DMS153 (cell line): ENCODE data around the gene GAL3ST3.
"Not testable (repeated sequence)": the region's sequence is repeated elsewhere in the genome, so short reads cannot be mapped to it uniquely, and the experiment has no call there.

Source experiments
- DNase-seq: peaks from one replicate; lab custom pipeline; 2025; lab: John Stamatoyannopoulos, UW

GAL3ST3 gene, protein sequence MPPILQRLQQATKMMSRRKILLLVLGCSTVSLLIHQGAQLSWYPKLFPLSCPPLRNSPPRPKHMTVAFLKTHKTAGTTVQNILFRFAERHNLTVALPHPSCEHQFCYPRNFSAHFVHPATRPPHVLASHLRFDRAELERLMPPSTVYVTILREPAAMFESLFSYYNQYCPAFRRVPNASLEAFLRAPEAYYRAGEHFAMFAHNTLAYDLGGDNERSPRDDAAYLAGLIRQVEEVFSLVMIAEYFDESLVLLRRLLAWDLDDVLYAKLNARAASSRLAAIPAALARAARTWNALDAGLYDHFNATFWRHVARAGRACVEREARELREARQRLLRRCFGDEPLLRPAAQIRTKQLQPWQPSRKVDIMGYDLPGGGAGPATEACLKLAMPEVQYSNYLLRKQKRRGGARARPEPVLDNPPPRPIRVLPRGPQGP

DNA sequence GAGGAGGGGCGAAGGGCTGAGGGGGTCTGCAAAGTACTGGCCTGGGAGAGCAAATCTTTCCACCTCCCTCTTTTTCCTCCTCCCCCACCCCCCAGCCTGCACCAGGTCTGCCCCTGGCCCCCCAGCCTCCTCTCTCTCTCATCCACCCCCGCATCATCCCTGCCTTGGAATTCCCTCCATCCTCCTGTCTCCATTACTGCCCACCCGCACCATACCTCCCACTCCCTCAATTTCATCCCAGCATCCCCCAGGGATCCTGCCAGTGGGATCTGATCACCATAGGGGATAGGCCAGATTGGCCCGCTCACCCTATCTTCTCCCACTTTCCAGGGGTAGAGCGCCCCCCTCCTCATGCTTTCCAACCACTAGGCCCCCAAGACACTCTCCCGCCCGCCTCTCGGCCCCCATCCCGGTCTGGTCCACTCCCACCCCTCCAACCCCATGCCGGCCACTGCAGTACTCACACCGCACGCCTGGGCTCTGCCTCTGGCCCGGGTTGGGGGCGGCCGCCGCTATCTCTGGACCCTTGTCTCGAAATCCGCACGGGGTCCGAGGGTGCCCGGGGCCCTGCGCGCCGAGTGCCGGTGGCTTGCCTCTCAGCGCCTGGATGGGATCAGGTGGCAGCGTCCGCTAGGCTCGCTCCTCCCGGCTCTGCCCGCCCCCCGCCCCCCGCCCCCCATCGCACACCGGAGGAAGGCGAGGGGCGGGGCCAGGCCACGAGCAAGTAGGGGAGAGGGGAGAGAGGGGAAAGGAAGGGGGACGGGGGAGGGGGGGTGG lies at the start of gene GAL3ST3:
Gene GAL3ST3, minus strand, starts transcription at position 615 of the 777 bp plus-strand sequence. CDS start 3,746 bp downstream, outside the sequence.
- DNase-seq: no peak

DNA sequence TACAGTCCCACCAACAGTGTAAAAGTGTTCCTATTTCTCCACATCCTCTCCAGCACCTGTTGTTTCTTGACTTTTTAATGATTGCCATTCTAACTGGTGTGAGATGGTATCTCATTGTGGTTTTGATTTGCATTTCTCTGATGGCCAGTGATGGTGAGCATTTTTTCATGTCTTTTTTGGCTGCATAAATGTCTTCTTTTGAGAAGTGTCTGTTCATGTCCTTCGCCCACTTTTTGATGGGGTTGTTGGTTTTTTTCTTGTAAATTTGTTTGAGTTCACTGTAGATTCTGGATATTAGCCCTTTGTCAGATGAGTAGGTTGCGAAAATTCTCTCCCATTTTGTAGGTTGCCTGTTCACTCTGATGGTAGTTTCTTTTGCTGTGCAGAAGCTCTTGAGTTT lies 43.2 kb upstream of the GAL3ST3 start:
- DNase-seq: not testable (repeated sequence)

DNA sequence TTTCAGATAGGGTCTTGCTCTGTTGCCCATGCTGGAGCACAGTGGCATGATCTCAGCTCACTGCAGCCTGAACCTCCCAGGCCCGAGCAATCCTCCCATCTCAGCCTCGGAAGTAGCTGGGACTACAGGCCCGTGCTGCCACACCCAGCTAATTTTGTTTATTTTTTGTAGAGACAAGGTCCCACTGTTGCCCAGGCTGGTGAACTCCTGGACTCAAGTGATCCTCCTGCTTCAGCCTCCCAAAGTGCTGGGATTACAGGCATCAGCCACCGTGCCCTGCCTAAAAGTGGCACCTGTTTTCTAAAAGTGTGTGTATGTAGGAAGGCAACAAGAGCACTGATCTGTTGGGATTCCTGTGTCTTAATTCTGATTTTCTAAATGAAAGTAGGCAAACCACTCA lies 41.3 kb upstream of the GAL3ST3 start:
- DNase-seq: no peak

DNA sequence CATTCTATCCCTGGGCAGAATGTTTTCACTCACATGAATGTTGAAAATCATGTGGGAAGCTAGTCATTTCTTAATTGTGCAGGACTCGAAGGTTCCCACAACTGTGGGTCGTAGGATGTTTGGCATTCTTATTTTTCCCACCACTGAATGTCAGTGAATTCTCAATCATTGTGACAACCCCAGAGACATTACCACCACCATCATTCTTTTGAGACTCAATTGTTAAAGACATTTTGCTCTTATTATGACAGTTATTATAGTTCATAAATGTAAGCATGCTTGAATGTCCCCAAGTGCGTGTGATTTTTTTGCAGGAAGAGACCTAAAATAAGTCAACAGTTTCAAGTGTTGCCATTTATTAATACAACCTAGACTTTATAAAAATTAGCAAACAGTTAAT lies 40.1 kb upstream of the GAL3ST3 start:
- no peak for DNase-seq

DNA sequence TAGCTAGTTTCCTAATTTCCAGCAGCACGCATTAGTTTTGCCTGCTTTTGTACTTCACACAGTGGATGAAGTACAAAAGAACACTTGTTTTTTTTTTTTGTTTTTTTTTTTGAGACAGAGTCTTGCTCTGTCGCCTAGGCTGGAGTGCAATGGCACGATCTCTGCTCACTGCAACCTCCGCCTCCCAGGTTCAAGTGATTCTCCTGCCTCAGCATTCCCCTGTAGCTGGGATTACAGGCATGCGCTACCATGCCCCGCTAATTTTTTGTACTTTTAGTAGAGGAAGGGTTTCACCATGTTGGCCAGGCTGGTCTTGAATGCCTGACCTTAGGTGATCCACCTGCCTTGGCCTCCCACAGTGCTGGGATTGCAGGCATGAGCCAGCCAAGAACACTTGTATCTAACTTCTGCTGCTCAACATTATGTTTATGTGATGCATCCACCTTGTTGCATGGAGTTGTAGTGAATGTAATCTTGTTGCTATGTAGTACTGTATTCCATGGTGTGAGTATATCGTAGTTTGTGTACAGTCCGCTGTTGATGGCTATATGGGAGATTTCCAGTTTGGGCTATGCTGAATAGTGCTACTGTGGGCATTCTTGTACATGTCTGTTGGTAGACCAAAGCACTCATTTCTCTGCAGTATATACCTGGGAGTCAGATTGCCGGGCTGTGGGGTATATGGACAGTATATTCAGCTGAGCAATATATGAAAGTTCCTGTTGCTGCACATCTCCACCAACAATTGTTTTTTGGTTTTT lies 38.4 kb upstream of the GAL3ST3 start:
- DNase-seq: no peak

DNA sequence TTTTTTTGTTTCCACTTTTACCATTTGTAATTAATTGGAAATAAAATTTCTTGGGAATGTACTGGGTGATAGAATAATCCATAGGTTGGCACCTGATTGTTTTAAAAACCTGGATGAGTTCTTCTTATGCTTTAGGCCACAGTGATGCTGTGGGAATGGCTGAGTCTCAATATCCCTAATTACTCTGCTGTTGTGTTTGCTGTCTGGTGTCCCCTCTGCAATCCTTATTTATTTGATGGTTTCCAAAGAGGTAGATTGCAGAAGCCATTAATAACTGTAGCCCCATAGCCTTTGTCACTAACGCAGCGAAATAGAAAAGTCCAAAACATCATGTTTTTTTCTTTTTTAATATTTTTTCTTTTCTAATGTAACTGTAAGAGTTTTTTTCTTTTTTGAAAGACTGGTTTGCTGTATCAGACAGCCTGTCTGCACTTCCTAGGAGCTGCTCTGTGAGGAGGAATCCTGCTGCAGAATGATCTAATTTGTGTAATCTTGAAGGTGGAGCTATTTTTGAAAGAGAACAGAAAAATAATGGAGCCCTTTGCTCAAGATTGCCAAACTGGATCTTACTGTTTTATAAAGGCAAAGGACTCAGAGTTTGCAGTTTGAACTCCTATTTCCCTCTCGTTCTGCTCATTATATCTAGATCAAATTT lies 36.0 kb upstream of the GAL3ST3 start:
- no peak for DNase-seq

DNA sequence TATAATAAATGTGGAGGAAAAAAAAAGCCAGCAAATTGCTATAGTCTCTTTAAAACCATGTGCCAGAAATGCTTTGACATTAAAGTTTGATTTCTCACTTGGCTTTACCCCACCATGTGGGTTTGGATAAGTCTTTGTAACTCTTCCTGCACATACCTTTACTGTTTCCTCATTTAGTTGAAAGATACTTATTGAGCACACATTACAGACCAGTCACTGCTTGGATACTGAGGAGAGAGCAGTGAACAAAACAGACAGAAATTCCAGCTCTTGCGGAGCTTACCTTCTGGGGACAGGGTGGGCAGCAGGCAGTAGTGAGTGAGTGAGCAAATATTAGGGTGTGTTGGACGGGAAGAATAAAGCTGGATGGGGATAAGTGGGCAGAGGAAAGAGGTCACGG lies 34.8 kb upstream of the GAL3ST3 start:
- DNase-seq: no peak

DNA sequence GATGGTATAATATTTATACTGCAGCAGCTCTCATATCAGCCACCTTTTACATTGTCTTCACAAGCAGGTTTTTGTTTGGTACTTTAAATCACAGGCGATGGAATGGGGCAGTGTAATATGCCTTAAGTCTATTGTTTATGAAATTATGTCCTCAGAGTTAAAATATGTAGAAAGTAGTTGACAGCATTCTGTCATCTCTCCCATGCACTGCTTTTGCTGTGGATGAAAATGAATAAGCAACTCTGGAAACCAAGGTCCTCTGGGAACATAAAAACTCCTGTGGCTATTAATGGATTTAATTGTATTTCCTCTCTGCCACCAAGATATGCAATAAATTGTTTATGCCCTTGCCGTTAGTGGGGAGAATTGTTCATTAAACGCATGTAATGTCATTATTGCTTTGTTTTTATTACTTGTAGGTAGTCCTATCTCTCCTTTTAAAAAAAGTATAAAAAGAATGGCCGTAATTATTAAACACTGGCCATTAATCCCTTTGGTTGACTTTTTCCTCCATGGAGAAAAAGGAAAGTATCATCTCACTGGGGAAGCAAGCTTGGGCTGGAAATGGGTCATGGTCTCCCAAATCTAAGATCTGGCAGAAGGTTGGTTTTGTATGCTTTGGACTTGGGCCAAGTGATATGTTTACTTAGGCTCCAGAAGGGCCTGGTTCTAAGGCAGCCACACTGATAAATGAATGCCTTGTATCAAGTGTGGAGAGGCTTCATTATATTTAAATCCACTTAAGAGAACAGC lies 34.2 kb upstream of the GAL3ST3 start:
- DNase-seq: peak; percentile 74

DNA sequence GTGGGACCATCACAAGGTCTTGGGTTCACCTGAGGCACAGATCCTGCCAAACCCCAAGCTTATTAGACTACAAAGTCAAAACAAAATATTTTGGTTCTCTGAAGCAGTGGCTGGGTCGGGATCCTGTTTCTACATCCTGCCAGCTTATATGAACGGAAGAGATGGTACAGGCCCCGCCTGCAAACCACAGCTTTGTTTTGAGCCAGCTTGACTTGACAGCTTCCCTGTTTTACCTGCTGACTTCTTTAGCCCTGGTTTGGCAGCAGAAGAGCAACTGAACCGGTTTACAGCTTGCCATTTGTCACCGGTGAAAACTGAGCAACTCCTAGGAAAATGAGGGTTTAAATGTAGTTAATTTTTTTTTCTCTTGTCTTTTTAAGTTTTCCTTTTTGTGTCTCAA lies 32.5 kb upstream of the GAL3ST3 start:
- peak; percentile 78 for DNase-seq

DNA sequence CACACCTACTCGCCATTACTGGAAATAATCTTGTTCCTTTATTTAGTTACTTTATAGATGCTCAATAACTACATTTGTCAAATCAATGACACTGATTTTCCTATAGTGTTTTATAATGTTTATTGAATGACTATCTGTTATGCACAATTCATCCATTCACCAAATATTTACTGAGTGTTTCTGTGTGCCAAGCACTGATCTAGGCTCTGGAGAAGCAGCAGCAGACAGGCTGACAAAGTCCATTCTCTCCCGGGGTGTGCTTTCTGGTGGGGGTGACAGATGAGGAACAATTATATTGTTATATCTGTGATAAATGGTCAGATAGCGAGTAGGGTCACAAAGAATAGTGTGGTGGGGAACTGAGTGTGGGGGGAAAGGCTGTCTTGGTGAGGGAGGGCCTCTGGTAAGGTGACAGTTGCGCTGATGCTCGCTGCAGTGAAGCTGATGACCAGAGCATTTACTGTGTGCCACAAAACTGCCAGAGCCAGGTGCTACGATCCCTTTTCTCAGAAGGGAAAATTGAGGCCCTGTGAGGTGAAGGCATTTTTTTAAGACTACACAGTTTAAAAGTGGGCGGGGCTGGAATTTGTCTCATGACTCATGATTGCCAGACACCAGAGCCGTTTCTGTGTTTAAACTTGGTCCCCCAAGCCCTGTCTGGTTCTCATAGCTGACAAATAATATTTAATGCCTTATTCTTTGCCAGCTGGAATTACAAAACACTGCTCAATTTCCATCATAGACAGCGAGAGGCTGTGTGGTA lies 31.3 kb upstream of the GAL3ST3 start:
- no peak for DNase-seq

DNA sequence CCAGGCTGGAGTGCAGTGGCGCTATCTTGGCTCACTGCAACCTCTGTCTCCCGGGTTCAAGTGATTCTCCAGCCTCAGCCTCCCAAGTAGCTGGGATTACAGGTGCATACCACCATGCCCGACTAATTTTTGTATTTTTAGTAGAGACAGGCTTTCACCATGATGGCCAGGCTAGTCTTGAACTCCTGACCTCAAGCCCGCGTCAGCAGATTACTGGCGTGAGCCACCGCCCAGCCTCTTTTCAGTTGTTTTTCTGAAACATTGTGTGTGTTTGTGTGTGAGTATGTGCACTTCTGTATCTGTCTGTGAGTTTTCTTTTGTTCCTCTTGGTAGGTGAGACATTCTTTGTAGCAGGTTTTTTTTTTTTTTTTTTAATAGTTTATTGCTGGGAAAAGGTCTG lies 30.0 kb upstream of the GAL3ST3 start:
- DNase-seq: not testable (repeated sequence)

DNA sequence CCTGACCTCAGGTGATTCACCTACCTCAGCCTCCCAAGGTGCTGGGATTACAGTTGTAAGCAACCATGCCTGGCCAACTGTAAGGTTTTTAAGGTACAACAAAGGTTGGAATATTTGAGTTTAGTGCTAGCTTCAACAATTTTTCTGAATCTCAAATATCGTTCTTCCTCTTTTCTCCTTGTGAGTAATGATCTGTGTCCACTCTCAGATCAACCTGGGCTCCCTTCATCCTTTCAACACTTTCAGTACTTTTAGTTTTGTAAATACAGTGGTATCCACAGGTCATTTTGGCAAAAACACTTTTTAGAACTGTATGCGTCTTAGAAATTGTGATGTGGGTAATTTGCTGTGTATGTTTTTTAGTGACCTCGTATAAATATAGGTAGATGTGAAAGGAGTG lies 29.0 kb upstream of the GAL3ST3 start:
- no peak for DNase-seq

DNA sequence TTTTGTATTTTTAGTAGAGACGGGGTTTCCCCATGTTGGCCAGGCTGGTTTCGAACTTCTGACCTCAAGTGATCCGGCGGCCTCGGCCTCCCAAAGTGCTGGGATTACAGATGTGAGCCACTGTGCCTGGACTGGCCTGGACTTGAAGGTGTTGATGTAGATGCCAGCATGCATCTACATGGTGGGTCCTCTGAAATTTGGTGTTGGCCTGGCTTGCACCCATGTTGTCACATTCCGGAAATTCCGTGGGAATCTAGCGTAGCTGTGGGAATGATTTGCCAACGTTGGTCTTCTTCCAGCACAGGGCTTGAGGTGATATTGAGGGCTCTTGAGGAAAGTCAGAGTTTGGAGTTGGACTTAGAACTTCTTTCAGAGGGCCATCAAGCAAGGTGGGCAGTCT lies 27.6 kb upstream of the GAL3ST3 start:
- DNase-seq: no peak

DNA sequence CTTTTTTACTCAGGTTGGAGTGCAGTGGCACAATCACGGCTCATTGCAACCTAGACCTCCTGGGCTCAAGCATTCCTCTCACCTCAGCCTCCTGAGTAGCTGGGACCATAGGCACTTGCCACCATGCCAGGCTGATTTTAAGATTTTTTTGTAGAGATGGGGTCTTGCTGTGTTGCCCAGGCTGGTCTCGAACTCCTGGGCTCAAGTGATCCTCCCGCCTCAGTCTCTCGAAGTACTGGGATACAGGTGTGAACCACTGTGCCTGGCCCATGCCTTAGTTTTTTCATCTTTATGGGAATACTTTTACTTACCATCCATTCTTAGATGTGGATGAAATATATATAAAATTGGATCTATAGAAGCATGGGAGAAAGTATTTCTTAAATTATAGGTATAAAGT lies 26.3 kb upstream of the GAL3ST3 start:
- no peak for DNase-seq

DNA sequence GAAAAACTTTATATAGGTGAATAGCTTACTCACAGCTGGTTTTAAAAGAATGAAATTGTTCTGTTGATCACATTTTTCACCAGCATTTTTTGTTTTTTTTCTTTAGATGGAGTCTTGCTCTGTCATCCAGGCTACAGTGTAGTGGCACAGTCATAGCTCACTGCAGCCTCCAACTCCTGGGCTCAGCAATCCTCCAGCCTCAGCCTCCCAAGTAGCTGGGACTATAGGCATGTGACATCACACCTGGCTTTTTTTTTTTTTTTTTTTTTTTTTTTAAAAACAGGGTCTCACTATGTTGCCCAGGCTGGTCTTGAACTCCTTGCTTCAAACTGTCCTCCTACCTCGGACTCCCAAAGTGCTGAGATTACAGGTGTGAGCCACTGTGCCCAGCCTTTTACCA lies 24.7 kb upstream of the GAL3ST3 start:
- DNase-seq: no peak

DNA sequence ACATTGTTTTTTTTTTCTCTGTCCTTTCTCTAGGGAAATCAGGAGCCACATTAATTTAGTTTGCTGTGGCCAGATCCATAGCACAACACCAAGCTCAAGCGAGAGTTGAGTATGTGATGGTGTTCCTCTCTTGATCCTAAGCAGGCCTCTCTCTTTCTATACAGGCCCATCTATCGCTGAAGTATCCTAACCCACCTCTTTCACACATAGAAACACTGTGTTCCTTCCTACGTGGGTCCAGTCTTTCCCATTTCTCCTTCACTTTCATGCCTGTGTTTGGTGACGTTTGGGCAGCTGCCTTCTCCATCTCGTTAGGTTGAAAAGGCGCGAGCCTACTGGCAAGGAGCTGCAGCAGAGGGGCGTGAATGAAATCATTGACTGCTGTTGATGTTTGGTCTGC lies 23.6 kb upstream of the GAL3ST3 start:
- no peak for DNase-seq

DNA sequence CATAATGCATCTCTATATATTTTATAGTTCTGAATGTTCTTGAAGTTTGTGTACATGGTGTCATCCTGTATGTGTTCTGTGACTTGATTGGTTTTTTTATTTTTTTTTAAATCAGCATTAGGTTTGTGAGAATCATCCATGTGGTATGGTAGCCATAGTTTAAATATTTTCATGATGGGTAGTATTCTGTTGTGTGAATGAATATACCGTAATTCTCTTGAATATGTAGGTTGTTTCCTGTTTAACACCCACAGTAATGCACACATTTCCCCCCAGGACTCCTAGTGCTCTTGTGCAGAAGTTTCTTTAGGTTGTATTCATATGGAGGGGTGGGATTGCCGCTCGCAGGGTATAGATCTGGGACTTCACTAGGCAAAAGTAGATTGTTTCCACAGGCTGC lies 23.1 kb upstream of the GAL3ST3 start:
- no peak for DNase-seq

DNA sequence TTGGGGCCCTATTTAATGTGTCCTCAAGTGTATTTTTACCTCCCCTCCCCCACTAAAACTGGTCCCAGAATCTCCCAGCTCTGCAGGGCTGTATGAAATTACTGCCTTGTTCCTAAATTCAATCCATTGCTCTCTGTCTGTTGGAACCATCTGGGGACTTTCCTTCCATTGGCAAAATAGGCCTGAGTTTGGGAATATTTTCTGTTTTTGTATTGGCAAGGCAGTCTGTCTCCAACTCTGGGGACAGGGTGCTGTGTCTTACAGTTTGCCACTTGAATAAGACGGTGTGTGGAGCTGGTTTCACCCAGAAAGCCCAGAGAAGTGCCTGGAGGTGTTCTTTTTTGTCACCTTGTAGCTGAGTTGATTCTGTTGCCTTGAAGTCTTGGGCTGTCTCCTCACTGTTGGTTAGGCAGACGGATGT lies 22.4 kb upstream of the GAL3ST3 start:
- no peak for DNase-seq

DNA sequence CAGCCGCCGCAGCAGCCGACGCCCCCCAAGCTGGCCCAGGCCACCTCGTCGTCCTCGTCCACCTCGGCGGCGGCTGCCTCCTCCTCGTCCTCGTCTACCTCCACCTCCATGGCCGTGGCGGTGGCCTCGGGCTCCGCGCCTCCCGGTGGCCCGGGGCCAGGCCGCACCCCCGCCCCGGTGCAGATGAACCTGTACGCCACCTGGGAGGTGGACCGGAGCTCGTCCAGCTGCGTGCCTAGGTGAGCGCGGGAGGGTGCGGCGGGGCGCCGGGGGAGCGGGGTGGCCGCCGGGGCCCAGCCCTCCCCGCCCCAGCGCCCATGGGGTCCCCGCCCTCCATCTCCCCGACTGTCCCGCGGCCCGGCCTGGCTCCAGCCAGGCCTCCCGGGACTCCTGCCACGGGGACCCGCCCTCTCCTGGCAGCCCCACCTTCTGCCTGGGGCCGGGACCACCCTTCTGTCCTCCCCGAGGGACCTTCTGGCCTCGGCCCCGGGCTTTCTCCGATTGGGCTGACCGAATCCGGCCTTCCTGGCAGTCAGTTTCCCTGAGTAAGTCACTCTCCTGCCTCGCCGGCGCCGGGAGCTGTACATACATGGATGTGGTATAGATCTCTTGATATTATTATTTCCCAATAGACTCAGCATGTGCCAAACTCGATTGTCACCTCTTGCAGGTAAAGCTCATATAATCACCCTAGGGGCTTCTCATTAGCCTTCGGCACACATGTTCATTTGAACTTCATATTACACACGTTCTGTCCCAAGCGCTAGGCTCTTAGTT lies 21.8 kb upstream of the GAL3ST3 start:
- no peak for DNase-seq
